Stimulated activated naive CD8-positive, alpha-beta T cell treated with anti-CD3 and anti-CD28 coated beads, Interleukin-15, amount 100 ng/mL, for 72 hours (primary cell): ENCODE measurements around the gene ZNF710.

Source experiments
- ATAC-seq: fragments of 150-1000 bp; cut with Tn5 transposase; 2 replicates; pipeline ENCODE4 v1.10.0; 2021; ENCODE audit warnings: mild to moderate bottlenecking, moderate library complexity
- DNase-seq, 2 donors: peaks; one replicate each; pipeline ENCODE4 v3.0.0; 2021 to 2022
- H3K27ac Mint-ChIP-seq, 2 donors: one replicate each; pipeline ENCODE4 v1.8.0; 2022; ENCODE audit warnings: mild to moderate bottlenecking in 2 of 2, mixed read lengths in 2 of 2, moderate library complexity in 2 of 2
- H3K27me3 Mint-ChIP-seq: one replicate; pipeline ENCODE4 v1.8.0; 2022; ENCODE audit warnings: mixed read lengths
- H3K4me1 Mint-ChIP-seq: one replicate; pipeline ENCODE4 v1.8.0; 2022; ENCODE audit warnings: mild to moderate bottlenecking, mixed read lengths
- H3K4me3 Mint-ChIP-seq, 2 donors: one replicate each; pipeline ENCODE4 v1.8.0; 2022; ENCODE audit warnings: mild to moderate bottlenecking in 2 of 2, mixed read lengths in 2 of 2, moderate library complexity in 1 of 2
- H3K9me3 Mint-ChIP-seq, 2 donors: one replicate each; pipeline ENCODE4 v1.8.0; 2022; ENCODE audit warnings: mixed read lengths in 2 of 2

ZNF710 gene

DNA sequence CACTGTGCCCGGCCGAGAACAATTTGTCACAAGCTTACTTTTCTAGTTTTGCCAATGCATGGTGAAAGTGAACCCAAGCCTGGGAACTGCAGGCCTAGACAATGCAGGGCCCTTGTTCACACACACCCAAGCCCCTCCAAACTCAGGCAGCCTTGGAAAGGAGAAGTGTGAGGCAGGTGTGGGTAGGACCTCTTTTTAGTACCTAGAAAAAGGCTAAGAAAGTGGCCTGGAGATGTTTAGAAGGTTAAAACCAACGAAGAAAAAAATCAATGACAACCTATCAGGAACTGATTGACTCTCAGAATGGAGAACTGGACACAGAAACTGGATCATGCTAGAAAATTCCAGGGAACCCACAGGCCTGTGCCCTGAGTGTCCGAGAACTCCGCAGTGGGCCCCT is 82.3 kb downstream of the ZNF710 start:
- H3K27me3 Mint-ChIP-seq: no peaks in the 10 kb centered on the region
- DNase-seq (no peak), ATAC-seq (no peak)
- peaks cover 20% of the 10 kb centered on the region for H3K4me1 Mint-ChIP-seq
- H3K4me3 Mint-ChIP-seq: no peak overlapping the region
- no peak overlapping the region for H3K27ac Mint-ChIP-seq
- no peaks in the 10 kb centered on the region for H3K9me3 Mint-ChIP-seq

DNA sequence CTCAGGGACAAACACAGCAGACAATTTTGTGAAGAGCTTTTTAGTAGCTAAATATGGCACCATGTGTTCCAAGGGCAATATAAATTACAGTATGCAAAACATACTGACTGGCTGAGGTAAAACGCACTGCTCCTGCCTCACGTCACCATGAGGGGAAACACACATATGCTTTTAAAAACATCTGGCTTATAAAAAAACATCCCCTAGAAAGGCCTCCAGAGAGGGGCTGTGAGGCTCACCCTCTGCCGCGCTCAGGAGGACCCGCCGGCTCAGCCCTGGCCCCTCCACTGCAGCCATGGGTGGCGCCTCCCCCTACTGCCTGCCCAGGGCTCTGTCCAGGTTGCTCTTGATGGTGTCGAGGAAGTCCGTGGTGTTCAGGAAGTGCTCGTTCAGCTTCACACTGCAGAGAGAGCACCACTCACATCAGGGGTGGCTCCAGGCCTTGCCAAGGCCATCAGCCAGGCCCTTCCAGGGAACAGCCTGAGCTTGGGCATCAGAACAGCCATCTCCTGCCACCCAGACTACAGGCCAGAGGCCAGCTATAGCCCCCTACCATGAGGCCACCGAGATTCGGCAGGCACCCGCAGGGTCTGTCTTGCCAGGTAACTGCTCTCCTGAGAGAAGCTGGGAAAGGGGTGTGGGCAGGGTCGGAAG is 83.0 kb downstream of the ZNF710 start:
- H3K27ac Mint-ChIP-seq: peak overlapping the region in 1 of 2 donors; percentile 95
- no peak overlapping the region for H3K4me3 Mint-ChIP-seq
- no peaks in the 10 kb centered on the region for H3K9me3 Mint-ChIP-seq
- no peaks in the 10 kb centered on the region for H3K27me3 Mint-ChIP-seq
- no peak for DNase-seq
- H3K4me1 Mint-ChIP-seq: peaks cover 21% of the 10 kb centered on the region
- ATAC-seq: no peak

DNA sequence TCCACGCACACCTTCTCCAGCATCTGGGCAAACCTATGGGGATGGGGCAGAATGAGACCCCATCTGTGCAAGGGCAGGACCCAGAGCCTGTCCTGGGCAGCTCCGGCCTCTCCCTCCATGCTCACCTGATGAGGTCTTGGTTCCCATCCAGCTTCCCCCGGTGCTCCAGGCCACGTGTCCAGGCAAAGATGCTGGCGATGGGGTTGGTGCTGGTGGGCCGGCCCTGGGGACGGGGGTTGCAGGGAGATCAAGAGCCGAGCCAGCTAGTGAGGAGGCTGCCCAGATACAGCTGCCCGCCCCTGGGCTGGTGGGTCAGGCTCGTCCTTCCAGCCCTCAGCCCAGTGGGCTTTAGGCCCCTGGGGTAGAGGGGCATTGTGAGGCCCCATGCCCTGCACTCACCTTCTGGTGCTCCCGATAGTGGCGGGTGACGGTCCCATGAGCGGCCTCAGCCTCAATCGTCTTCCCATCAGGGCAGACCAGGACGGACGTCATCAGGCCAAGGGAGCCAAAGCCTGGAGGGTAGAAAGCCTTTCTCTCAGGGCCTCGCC is 83.8 kb downstream of the ZNF710 start:
- no peaks in the 10 kb centered on the region for H3K27me3 Mint-ChIP-seq
- ATAC-seq (no peak), DNase-seq (no peak)
- peaks cover 21% of the 10 kb centered on the region for H3K4me1 Mint-ChIP-seq
- peak overlapping the region in 1 of 2 donors; percentile 13 for H3K27ac Mint-ChIP-seq
- no peaks in the 10 kb centered on the region for H3K9me3 Mint-ChIP-seq
- no peak overlapping the region for H3K4me3 Mint-ChIP-seq

DNA sequence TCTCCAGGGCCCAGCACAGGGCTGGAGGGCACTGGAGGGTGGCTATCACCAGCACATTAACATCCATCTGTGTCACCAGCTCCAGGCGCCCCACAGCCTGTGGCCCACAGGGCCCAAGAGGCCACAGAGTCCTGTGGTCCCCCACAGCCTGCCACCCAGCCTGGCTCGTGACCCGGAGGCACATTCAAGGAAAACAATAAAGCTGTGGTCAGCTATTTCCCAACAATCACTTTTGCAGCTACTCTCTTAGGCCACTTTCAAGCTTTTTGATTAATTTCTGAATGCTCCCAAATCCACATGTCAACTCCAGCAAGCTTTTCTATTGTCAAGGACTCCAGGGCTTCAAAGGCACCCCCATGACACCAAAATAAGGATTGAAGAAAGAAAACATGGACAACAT is 84.4 kb downstream of the ZNF710 start:
- ATAC-seq: no peak
- Mint-ChIP-seq H3K4me1 (peaks cover 21% of the 10 kb centered on the region), H3K27ac (peak overlapping the region in 1 of 2 donors; percentile 63), H3K9me3 (no peaks in the 10 kb centered on the region), H3K27me3 (no peaks in the 10 kb centered on the region), H3K4me3 (no peak overlapping the region)
- no peak for DNase-seq

DNA sequence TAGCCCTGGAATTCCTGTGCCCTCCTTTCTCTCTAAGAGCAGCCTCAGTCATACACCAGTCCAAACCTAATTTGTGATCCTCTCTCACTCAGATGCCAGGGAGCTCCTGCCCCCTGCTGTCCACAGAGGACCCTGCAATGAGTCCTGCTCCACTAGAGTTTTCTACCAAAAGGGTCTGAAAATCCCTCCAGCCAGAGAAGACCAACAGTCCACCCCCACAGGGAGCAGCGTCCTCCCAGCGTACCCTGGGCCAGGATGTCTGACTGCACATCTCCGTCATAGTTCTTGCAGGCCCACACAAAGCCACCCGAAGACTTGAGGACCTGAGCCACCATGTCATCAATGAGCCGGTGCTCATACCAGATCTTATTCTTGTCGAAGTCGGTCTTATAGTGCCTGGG is 85.7 kb downstream of the ZNF710 start:
- Mint-ChIP-seq H3K9me3 (no peaks in the 10 kb centered on the region), H3K4me1 (peaks cover 21% of the 10 kb centered on the region), H3K27me3 (no peaks in the 10 kb centered on the region), H3K27ac (no peak overlapping the region), H3K4me3 (no peak overlapping the region)
- DNase-seq (peak; percentile 53 to 64), ATAC-seq (peak; percentile 79)

DNA sequence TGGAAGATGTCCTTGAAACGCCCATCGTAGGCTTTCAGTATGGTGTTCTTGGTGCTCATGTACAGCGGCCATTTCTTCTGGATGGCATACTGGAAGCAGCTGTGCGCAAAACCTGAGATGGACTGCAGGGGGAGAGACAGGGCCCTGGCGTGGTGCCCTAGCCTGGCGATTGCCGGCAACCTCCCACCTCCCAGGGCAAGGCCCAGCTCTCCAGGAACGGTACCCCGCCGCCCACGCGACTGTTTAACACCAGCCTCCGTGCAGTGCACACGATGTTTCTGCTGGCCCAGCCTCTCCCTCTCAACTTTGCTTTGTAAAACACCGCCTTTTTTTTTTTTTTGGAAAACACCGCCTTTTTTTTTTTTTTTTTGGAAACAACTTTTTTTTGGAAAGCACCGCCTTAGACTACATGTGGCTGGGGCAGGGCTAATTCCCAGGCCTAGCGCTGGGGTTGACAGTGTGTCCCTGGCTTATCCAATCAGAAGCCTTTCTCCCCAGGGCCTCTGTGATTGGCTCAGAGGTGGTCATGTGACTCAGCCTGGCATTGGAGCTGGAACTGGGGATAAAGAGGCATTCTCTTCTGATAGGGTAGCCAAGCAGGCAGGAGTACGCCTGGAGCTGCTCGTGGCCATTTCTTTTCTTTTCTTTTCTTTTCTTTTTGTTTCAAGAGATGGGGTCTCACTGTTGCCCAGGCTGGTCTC is 86.5 kb downstream of the ZNF710 start:
- ATAC-seq (peak; percentile 69), DNase-seq (peak; percentile 35 to 54)
- no peak overlapping the region for H3K4me3 Mint-ChIP-seq
- H3K9me3 Mint-ChIP-seq: no peaks in the 10 kb centered on the region
- peaks cover 21% of the 10 kb centered on the region for H3K4me1 Mint-ChIP-seq
- peak overlapping the region in 1 of 2 donors; percentile 27 for H3K27ac Mint-ChIP-seq
- no peaks in the 10 kb centered on the region for H3K27me3 Mint-ChIP-seq

DNA sequence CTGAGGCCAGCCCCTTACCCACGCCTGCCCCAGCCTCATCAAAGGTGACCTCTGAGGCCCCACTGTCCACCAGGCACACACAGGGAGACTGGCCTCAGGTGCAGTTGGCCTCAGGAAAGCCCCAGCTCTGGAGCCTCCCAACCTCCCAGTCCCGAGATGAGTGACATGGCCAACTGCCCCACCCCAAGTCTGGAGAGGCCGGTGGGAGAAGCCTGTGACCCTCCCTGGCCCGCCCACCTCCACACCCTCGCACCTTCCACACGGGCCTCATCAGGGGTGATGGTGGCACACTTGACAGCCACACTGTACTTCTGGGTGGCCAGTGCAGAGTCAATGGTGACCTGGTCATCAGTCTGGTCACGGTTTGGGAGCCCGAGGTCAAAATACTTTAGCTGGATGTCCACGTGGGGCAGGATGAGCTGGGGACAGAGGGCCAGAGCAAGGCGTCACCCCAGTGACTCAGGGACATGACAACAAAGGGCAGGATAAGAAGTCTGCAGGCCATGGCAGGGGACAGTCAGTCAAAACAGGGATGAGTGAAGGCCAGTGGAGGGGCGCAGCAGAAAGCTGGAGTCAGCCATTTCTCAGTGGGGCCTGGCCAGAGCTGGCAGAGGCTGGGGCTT is 89.2 kb downstream of the ZNF710 start:
- peak overlapping the region in 1 of 2 donors; percentile 78 for H3K27ac Mint-ChIP-seq
- no peaks in the 10 kb centered on the region for H3K9me3 Mint-ChIP-seq
- no peak for ATAC-seq
- peaks cover 42% of the 10 kb centered on the region for H3K4me1 Mint-ChIP-seq
- DNase-seq: no peak
- no peak overlapping the region for H3K4me3 Mint-ChIP-seq
- no peaks in the 10 kb centered on the region for H3K27me3 Mint-ChIP-seq

DNA sequence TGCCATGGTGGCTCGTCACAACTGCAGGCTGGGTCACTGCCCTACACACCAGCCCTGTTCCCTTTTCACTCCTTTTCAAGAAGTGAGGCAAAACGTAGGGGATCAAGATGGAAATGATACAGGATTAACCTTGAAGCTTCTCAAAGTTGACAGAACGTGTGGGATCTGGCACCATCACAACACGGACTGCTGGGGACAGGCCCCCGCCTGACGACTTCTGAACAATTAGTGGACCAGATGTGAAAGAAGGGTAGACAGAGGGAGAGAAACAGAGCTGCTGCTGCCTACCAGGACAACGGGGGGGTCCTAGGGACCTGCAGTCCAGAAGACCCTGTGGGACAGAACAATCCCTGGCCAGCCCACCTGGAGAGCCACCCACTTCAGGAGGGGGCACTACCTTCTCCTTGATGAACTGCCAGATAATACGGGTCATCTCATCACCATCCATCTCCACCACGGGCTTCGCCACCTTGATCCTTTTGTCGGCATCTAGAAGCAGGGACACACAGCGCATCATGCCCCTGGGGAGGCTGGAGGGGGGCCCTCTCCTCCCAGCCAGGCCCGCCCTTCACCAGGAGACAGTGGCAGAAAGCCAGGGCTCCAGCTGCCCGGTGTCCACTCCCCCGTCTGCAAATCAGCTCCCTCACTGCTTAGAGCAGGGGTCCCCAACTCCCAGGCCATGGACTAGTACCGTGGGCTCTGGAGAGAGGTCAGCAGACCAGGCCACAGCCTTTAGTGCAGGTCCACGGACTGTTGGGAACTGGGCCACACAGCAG is 90.2 kb downstream of the ZNF710 start:
- no peak for ATAC-seq
- DNase-seq: no peak
- H3K27me3 Mint-ChIP-seq: no peaks in the 10 kb centered on the region
- peaks cover 52% of the 10 kb centered on the region for H3K4me1 Mint-ChIP-seq
- no peak overlapping the region for H3K4me3 Mint-ChIP-seq
- H3K9me3 Mint-ChIP-seq: no peaks in the 10 kb centered on the region
- H3K27ac Mint-ChIP-seq: no peak overlapping the region

DNA sequence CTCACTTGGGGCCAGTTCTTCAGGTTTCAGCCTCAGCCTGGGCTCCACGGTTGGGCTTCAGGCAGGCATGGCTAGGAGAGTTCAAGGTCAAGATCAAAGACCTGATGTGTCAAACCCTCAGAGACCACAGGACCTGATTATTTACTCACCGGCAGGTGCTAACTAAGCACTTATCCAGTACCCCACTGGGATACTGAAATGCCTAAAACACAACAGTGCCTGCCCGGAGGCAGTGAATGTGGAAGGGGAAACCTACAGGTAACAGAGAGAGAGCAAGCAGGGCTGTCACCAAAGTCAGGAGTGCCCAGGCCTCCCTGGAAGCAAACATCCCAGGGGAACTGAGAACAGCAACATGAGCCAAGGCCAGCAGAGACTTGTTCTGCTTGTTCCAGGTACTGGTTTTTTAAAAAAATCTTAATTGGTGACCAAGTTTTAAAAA is 94.4 kb downstream of the ZNF710 start:
- Mint-ChIP-seq H3K27ac (peak overlapping the region; percentile 47 to 79), H3K27me3 (no peaks in the 10 kb centered on the region), H3K4me3 (peak overlapping the region; percentile 64 to 66), H3K4me1 (peaks cover 71% of the 10 kb centered on the region), H3K9me3 (no peaks in the 10 kb centered on the region)
- peak; percentile 50 for ATAC-seq
- peak in 1 of 2 donors; percentile 43 for DNase-seq

DNA sequence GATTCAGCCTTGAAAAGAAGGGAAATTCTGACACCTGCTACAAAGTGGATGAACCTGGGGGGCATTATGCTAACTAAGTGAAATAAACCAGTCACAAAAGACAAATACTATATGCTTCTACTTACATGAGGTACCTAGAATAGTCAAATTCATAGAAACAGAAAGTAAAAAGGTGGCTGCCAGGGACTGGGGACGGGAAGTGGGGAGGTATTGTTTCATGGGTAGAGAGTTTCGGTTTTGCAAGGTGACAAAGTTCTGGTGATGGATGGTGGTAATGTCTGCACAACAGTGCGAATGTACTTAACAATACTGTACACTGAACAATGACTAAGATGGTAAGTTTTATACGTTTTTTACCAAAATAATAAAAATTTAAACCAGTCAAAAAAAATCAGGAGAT is 96.4 kb downstream of the ZNF710 start:
- no peaks in the 10 kb centered on the region for H3K27me3 Mint-ChIP-seq
- H3K9me3 Mint-ChIP-seq: no peaks in the 10 kb centered on the region
- H3K4me1 Mint-ChIP-seq: peaks cover 80% of the 10 kb centered on the region
- peak; percentile 70 to 82 for DNase-seq
- ATAC-seq: peak; percentile 81
- H3K27ac Mint-ChIP-seq: peak overlapping the region; percentile 50 to 79
- peak overlapping the region; percentile 86 to 91 for H3K4me3 Mint-ChIP-seq

DNA sequence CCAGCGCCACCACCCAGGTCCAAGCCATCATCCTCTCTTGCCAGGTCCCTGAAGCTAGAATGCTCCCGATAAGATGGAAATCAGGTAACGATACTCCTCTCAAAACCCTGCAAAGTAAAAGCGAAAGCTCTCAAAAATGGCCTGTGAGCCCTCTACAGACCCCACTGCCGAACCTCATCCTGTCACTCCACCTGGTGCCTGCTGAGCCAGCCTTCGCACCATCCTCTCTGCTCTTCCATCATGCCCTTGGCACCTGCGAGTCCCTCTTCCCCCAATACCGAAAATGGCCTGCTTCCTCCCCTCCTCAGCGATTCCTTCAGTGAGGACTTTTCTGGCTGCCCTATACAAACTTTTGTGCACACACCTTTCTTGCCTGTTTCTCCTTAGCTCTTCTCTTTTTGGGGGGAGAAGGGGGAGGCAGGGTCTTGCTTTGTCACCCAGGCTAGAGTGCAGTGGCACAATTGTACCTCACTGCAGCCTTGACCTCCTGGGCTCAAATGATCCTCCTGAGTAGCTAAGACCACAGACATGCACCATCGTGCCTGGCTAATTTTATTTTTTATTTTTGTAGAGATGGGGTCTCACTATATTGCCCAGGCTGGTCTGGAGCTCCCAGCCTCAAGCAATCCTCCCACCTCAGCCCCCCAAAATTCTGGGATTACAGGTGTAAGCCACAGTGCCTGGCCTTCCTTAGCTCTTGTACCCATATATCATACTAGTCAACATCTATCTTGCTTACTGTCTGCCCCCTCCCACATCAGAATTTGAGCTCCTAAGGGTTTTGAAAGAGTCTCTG is 98.1 kb downstream of the ZNF710 start:
- Mint-ChIP-seq H3K27ac (peak overlapping the region; percentile 76 to 96), H3K9me3 (no peaks in the 10 kb centered on the region), H3K4me3 (peak overlapping the region; percentile 86 to 91), H3K4me1 (peaks cover 80% of the 10 kb centered on the region), H3K27me3 (no peaks in the 10 kb centered on the region)
- ATAC-seq (peak; percentile 31), DNase-seq (peak; percentile 33 to 58)

DNA sequence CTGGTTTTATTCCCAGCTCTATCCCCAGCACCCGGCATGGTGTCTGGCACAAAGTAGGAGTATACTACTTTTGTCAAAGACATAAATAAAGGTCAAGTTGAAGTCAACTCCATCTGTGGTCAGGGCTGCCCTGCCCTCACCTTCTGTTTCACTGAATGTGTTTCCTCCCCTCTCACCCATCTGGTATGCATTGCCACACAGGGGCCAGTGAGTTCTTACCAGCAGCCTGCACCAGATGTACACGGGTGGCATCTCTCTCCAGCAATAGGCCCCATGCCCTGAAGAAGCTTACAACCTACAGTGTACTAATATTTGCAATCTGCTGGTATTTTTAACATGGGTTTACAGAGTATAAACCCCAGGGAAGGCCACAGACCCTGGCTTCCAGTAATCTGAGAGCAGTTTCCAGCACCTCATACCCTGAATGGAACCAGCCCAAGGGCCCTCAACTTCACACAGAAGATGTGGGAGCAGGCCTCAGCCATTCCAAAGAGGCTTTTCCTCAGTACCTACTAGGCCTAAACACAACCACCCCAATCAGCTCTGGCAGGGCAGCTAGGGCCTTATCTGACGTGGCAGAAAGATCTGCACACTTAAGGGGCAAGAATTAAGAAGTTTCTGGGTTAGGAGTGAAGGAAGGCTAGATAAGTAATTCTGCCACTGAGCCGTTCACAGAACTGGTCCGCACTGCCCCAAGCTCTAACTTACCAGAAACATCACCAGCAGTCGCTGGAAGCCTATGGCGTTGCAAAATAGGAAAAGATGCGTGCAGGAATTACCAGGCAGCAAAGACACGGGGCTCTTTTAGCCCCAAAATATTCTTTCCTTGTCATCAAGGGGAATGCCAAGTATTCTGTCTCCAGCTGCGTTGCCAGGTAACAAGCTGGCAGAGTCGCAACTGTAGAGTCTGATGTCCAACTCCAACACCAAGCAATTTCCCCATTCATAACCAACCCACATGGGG is 99.0 kb downstream of the ZNF710 start:
- Mint-ChIP-seq H3K27me3 (no peaks in the 10 kb centered on the region), H3K9me3 (no peaks in the 10 kb centered on the region), H3K4me3 (peak overlapping the region; percentile 86 to 91), H3K4me1 (peaks cover 72% of the 10 kb centered on the region), H3K27ac (peak overlapping the region in 1 of 2 donors; percentile 60)
- ATAC-seq (no peak), DNase-seq (no peak)

DNA sequence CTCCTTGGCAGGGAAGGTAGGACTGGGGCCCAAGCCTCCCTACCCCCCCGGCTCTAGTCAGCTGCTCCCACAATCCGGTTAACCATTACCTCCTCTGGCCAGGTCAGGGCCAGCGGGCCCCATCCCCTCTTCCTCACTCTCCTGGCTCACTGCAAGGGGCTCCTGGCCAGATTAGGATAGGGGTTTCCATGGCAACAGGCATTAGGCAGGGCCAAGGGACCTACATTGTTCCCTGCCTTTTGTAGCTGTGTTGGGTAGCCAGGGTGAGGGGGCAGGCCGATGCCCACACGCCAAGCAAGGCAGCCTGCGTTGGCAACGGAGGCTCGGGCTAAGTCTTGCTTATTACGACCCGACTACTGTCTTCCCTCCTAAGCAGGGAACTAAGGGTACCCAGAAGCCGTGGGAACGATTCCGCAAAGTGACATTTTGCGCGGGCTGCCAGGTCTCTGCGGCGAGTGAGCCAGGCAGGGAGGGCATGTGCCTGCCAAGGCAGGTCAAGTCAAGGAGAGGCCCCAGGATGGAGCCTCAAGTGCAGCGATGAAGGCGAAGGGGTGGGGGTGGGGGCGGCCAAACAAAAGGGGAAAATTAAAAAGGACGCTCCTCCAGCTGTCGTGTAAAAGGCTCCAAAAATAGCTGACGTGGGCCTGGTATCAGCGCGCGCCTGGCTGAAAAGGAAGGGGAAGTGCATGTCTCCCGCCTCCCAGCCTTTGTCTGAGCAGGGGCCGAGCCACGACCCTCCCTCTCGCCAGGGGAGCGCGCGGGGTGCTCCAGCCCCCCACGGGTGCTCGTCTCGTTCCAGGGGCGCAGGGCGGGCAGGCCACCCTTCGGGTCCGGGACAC is 100.2 kb downstream of the ZNF710 start:
- H3K27me3 Mint-ChIP-seq: no peaks in the 10 kb centered on the region
- DNase-seq: peak; percentile 16 to 42
- peaks cover 60% of the 10 kb centered on the region for H3K4me1 Mint-ChIP-seq
- H3K27ac Mint-ChIP-seq: peak overlapping the region; percentile 71 to 96
- no peak for ATAC-seq
- peak overlapping the region; percentile 86 to 91 for H3K4me3 Mint-ChIP-seq
- no peaks in the 10 kb centered on the region for H3K9me3 Mint-ChIP-seq
